H1 (cell line): Measurements from ENCODE around the gene BAHD1. TPM values are rescaled to one million over a fixed set of nuclear protein-coding genes. Genes with fewer than 3 reads are reported as not detected.
A peak's percentile ranks its signal among the peaks of the same experiment; 100 is the strongest.

Source experiments
- CTCF ChIA-PET: fragments of 300-600 bp; sonication (Branson Sonifier 250); formaldehyde crosslinking; loops from one replicate; lab custom pipeline; 2021; ENCODE audit not compliant: partially characterized antibody; lab: Charles Lee
- POLR2A ChIA-PET: fragments of 300-600 bp; sonication (Branson Sonifier 250); formaldehyde crosslinking; loops from one replicate; lab custom pipeline; 2021; ENCODE audit warnings: inconsistent platforms; ENCODE audit not compliant: partially characterized antibody; lab: Charles Lee
- DNase-seq, 2 experiments: peaks; one replicate each; pipeline versions ENCODE4 v3.0.0 to v3.0.0-alpha.2; 2010 to 2022; ENCODE audit warnings: low spot score in 2 of 2, low read depth in 1 of 2, mixed read lengths in 1 of 2
- FAIRE-seq: peaks from 2 replicates; lab custom pipeline; 2011; peaks lifted over from hg19 to GRCh38; lab: Jason Lieb, UNC
- H2AFZ ChIP-seq: 2 replicates; pipeline ENCODE4 v1.8.1; 2012; ENCODE audit warnings: low read length, inconsistent platforms
- H2AK5ac ChIP-seq: 2 replicates; pipeline ENCODE4 v1.6.1; 2013; ENCODE audit warnings: low read depth, low read length
- H2BK120ac ChIP-seq: replicated peaks from 2 replicates; pipeline ENCODE3; 2013; ENCODE audit warnings: low read depth, low read length, inconsistent platforms
- H2BK12ac ChIP-seq: 2 replicates; pipeline ENCODE4 v1.6.1; 2013; ENCODE audit warnings: low read depth, low read length
- H2BK15ac ChIP-seq: 2 replicates; pipeline ENCODE4 v1.6.1; 2013; ENCODE audit warnings: low read length
- H2BK20ac ChIP-seq: 2 replicates; pipeline ENCODE4 v1.6.1; 2013; ENCODE audit warnings: low read length
- H2BK5ac ChIP-seq: 2 replicates; pipeline ENCODE4 v1.6.1; 2013; ENCODE audit warnings: low read depth, low read length
- H3K14ac ChIP-seq: 2 replicates; pipeline ENCODE4 v1.6.1; 2013; ENCODE audit warnings: inconsistent platforms; ENCODE audit not compliant: insufficient read length
- H3K18ac ChIP-seq: 2 replicates; pipeline ENCODE4 v1.6.1; 2013; ENCODE audit warnings: low read length; ENCODE audit errors: extremely low read depth
- H3K23ac ChIP-seq: 2 replicates; pipeline ENCODE4 v1.6.1; 2013; ENCODE audit warnings: inconsistent platforms; ENCODE audit not compliant: insufficient read length
- H3K23me2 ChIP-seq: 2 replicates; pipeline ENCODE4 v1.6.1; 2013; ENCODE audit warnings: low read depth, low read length
- H3K27ac ChIP-seq: 2 replicates; pipeline ENCODE4 v1.6.1; 2011; ENCODE audit warnings: low read depth, low read length, inconsistent platforms
- H3K27me3 ChIP-seq, 4 experiments: replicated peaks in 1 of 4; 1 replicate in 1 of 4; 2 replicates in 3 of 4; pipeline versions ENCODE4 v1.6.1 to v1.8.1; 2011 to 2013; ENCODE audit warnings: low read length in 3 of 4, mild to moderate bottlenecking in 3 of 4, inconsistent platforms in 2 of 4, mixed read lengths in 2 of 4, moderate library complexity in 1 of 4; ENCODE audit not compliant: control insufficient read depth in 3 of 4, insufficient read depth in 3 of 4; ENCODE audit errors: extremely low read depth in 1 of 4
- H3K36me3 ChIP-seq, 4 experiments: 2 replicates each; pipeline versions ENCODE4 v1.6.1 to v1.8.1; 2011 to 2013; ENCODE audit warnings: mild to moderate bottlenecking in 4 of 4, low read length in 3 of 4, moderate library complexity in 2 of 4, control low read depth in 1 of 4, inconsistent platforms in 1 of 4; ENCODE audit not compliant: insufficient read depth in 4 of 4, control insufficient read depth in 2 of 4
- H3K4ac ChIP-seq: replicated peaks from 2 replicates; pipeline ENCODE3; 2013; ENCODE audit warnings: low read length, low read depth, mixed read lengths, inconsistent platforms; ENCODE audit not compliant: insufficient read length
- H3K4me1 ChIP-seq, 4 experiments: replicated peaks in 1 of 4; 1 replicate in 1 of 4; 2 replicates in 3 of 4; pipeline versions ENCODE4 v1.6.1 to v1.8.1; 2011 to 2013; ENCODE audit warnings: low read length in 3 of 4, inconsistent platforms in 2 of 4, mixed read lengths in 1 of 4; ENCODE audit not compliant: insufficient read depth in 4 of 4, control insufficient read depth in 3 of 4
- H3K4me2 ChIP-seq, 2 experiments: 2 replicates each; pipeline versions ENCODE4 v1.6.1 to v1.8.1; 2011 to 2013; ENCODE audit warnings: low read depth in 2 of 2, low read length in 2 of 2, control low read depth in 1 of 2, inconsistent platforms in 1 of 2, mild to moderate bottlenecking in 1 of 2; ENCODE audit not compliant: insufficient read depth in 1 of 2
- H3K4me3 ChIP-seq, 4 experiments: fragments of 200-600, 300-600 bp in 1 of 4; sonication (generic), shearing (Covaris generic), sonication (Bioruptor Twin) in 1 of 4; 2 replicates each; pipeline versions ENCODE4 v1.5.1 to v1.8.1; 2011 to 2016; ENCODE audit warnings: low read length in 4 of 4, low read depth in 3 of 4, control low read depth in 2 of 4, inconsistent platforms in 2 of 4, mild to moderate bottlenecking in 2 of 4, mixed read lengths in 1 of 4, moderate library complexity in 1 of 4; ENCODE audit not compliant: insufficient read depth in 2 of 4; ENCODE audit errors: extremely low read depth in 1 of 4
- H3K56ac ChIP-seq: replicated peaks from 2 replicates; pipeline ENCODE3; 2013; ENCODE audit warnings: low read depth, mild to moderate bottlenecking, mixed read lengths, low read length, inconsistent platforms; ENCODE audit not compliant: insufficient read length
- H3K79me1 ChIP-seq: 2 replicates; pipeline ENCODE4 v1.6.1; 2013; ENCODE audit warnings: low read depth, low read length, control low read depth
- H3K79me2 ChIP-seq, 2 experiments: 2 replicates each; pipeline versions ENCODE4 v1.6.1 to v1.8.1; 2012 to 2013; ENCODE audit warnings: low read length in 2 of 2, mild to moderate bottlenecking in 2 of 2, inconsistent platforms in 1 of 2; ENCODE audit not compliant: insufficient read depth in 2 of 2, control insufficient read depth in 1 of 2
- H3K9ac ChIP-seq, 4 experiments: replicated peaks in 1 of 4; 1 replicate in 1 of 4; 2 replicates in 3 of 4; pipeline versions ENCODE4 v1.6.1 to v1.8.1; 2011 to 2013; ENCODE audit warnings: low read depth in 3 of 4, low read length in 3 of 4, control low read depth in 2 of 4, mild to moderate bottlenecking in 2 of 4, moderate library complexity in 2 of 4, inconsistent platforms in 1 of 4; ENCODE audit errors: extremely low read depth in 1 of 4
- H3K9me3 ChIP-seq, 2 experiments: 2 replicates each; pipeline versions ENCODE4 v1.6.1 to v1.8.1; 2012 to 2013; ENCODE audit warnings: mild to moderate bottlenecking in 2 of 2, moderate library complexity in 2 of 2, control low read depth in 1 of 2, inconsistent platforms in 1 of 2, low read depth in 1 of 2, low read length in 1 of 2, mixed read lengths in 1 of 2; ENCODE audit not compliant: insufficient read depth in 2 of 2
- H4K20me1 ChIP-seq, 2 experiments: replicated peaks in 1 of 2; 2 replicates each; pipeline versions ENCODE3 to v1.8.1; 2011 to 2013; ENCODE audit warnings: inconsistent platforms in 2 of 2, low read length in 2 of 2, mild to moderate bottlenecking in 1 of 2; ENCODE audit not compliant: insufficient read depth in 2 of 2, control insufficient read depth in 1 of 2
- H4K5ac ChIP-seq: 2 replicates; pipeline ENCODE4 v1.6.1; 2013; ENCODE audit warnings: low read length, low read depth, mixed read lengths, inconsistent platforms; ENCODE audit not compliant: insufficient read length
- H4K8ac ChIP-seq: 2 replicates; pipeline ENCODE4 v1.8.0; 2013; ENCODE audit warnings: mild to moderate bottlenecking, moderate library complexity, low read length, inconsistent platforms; ENCODE audit not compliant: insufficient read depth; ENCODE audit errors: extremely low read depth
- H4K91ac ChIP-seq: replicated peaks from 2 replicates; pipeline ENCODE3; 2013; ENCODE audit warnings: low read length, mixed read lengths, inconsistent platforms; ENCODE audit not compliant: insufficient read length
- CBX5 ChIP-seq: fragments of 300-800, 300-1000 bp; sonication (generic); IDR thresholded peaks from 2 replicates; pipeline ENCODE4 v1.7.1; 2016; ENCODE audit warnings: antibody characterized with exemption, low read length, low read depth
- GABPA ChIP-seq: IDR thresholded peaks from 2 replicates; pipeline ENCODE4 v1.6.1; 2011; ENCODE audit warnings: mild to moderate bottlenecking, low read length, moderate library complexity, borderline replicate concordance; ENCODE audit not compliant: insufficient read depth
- WGBS, 2 experiments: shearing (Covaris generic) in 1 of 2; methylation state at CpG; one replicate each; pipeline versions ENCODE4 v1.1.6 to v1.1.7; 2013 to 2015; ENCODE audit warnings: low lambda C conversion rate in 2 of 2, mixed read lengths in 2 of 2, inconsistent platforms in 1 of 2, low coverage in 1 of 2, missing lambda C conversion rate in 1 of 2; ENCODE audit not compliant: insufficient replicate concordance in 2 of 2, insufficient coverage in 1 of 2, insufficient read length in 1 of 2; ENCODE audit errors: extremely low coverage in 1 of 2, missing lambda C conversion rate in 1 of 2; 5-methylcytosine and 5-hydroxymethylcytosine counted together
- polyA plus RNA-seq, 7 experiments: library from polyadenylated mRNA; depleted of rRNA in 3 of 7; stranded (reverse) in 5 of 7; unstranded in 2 of 7; fragments of >200 nt in 5 of 7; fragments of 200-250 nt in 2 of 7; gene quantifications; 1 replicate in 5 of 7; 2 replicates in 1 of 7; 4 replicates in 1 of 7; pipeline versions ENCODE4 v1.2.1 to v1.2.3, GENCODE V29; 2011 to 2013; ENCODE audit warnings: missing spikeins in 2 of 7, mixed read lengths in 2 of 7
- total RNA-seq: library from RNA; stranded (reverse); fragmentation: NEBNext Ultra II Directional; extraction: Animal tissue kit (Norgen Biotek cat#: 25700); gene quantifications from 2 replicates; pipeline ENCODE4 v1.2.1, GENCODE V29; 2021
- TF ChIP-seq, protein P1 (sequence below): IDR thresholded peaks from 2 replicates; pipeline ENCODE4 v1.6.1; 2011; ENCODE audit warnings: low read depth, mild to moderate bottlenecking, low read length; ENCODE audit not compliant: insufficient read depth

BAHD1 gene
- total and polyA plus RNA-seq, 2 of the 8 experiments (the other 6 are each of a cell fraction or from before 2014, with no cell fraction given), result 15.0 to 38.9 TPM

DNA sequence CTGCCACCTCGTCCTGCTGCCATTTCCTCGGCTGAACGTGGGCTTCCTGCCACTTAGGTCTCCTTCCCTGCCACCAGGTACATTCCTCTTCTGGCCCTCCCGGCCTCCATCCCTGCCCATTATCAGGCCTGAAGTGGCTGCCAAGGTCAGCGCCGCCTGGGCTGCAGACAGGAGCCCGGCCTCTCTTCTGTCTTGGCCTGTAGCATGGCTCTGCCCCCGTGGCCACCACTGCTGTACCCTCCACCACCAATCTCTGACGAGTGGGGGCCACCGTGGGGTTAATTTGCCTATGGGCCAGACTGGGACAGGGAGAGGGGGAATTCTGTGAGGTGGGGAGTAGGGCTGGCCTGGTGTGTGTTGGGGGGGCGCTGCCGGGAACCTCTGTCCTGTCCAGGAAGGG, 2.0 kb upstream of the BAHD1 start:
- Histone ChIP-seq H3K79me2 (peaks cover 16 to 35% of the 10 kb centered on the region in 2 experiments), H3K27ac (no peak overlapping the region), H3K4ac (peak overlapping the region; percentile 75), H2BK120ac (no peak overlapping the region), H2BK15ac (peak overlapping the region; percentile 95), H3K14ac (no peak overlapping the region), H2BK20ac (0 out of 2 replicates have a peak overlapping the region, but pooled peaks have one; percentile 34), H3K56ac (peak overlapping the region; percentile 17), H2AK5ac (peak overlapping the region; percentile 66; the same call in 1 of the 2 replicates), H3K79me1 (peaks cover 7% of the 10 kb centered on the region; the same call in 1 of the 2 replicates), H3K23me2 (peaks cover 26% of the 10 kb centered on the region), H2BK12ac (peak overlapping the region; percentile 92; the same call in 1 of the 2 replicates), H3K4me1 (peaks cover 15 to 47% (median 36%) of the 10 kb centered on the region in 4 experiments), H4K8ac (peak overlapping the region; percentile 6; the same call in 1 of the 2 replicates), H3K9ac (no peak overlapping the region; a peak in 2 of 7 replicates), H3K18ac (peak overlapping the region; percentile 71), H3K23ac (no peak overlapping the region), H3K4me2 (peak overlapping the region; percentile 98 to 100), H3K27me3 (peaks cover 0 to 26% (median 15%) of the 10 kb centered on the region in 4 experiments; a peak in 5 of 7 replicates), H4K5ac (peak overlapping the region; percentile 10), H4K20me1 (peaks cover 15 to 16% of the 10 kb centered on the region in 2 experiments), H2BK5ac (peak overlapping the region; percentile 93; the same call in 1 of the 2 replicates), H2AFZ (no peak overlapping the region), H3K36me3 (0 out of 8 replicates have a peak, but pooled peaks cover 0 to 2% (median 0%) of the 10 kb centered on the region in 4 experiments), H3K9me3 (no peaks in the 10 kb centered on the region), H3K4me3 (peak overlapping the region in 2 of 4 experiments; percentile 78 to 97; a peak in 4 of 8 replicates), H4K91ac (peak overlapping the region; percentile 92)
- WGBS, 2 experiments, result 58% methylated on average over 12 of the region's 12 CpGs; no CpG with 5 or more reads in 1 of the 2 experiments
- TF ChIP-seq, protein P1, sequence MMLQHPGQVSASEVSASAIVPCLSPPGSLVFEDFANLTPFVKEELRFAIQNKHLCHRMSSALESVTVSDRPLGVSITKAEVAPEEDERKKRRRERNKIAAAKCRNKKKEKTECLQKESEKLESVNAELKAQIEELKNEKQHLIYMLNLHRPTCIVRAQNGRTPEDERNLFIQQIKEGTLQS, result no peak
- TF ChIP-seq GABPA, result no peak
- no peak for TF ChIP-seq CBX5
- FAIRE-seq (no peak), DNase-seq (no peak)
- POLR2A ChIA-PET, result interaction anchor here (0.5 to 3.3 kb wide), 12 partner anchors 9 to 492 kb away, joined by 3 to 36 read pairs (median 4); partner anchors contain the start of genes CHST14, IVD and SPINT1
- CTCF ChIA-PET, result interaction anchor here (1.0 to 2.2 kb wide), 2 partner anchors 18 to 72 kb away, joined by 3 to 6 read pairs; no protein-coding TSS in a partner anchor
